ENCODE measurements around the gene TMEM163. TPM values are rescaled to one million over a fixed set of nuclear protein-coding genes. Genes with fewer than 3 reads are reported as not detected.

TMEM163 gene
- total RNA-seq, 1 experiment from 2014 or later, result 0.94 TPM

GRCh38 chr2:134491771-134492441 is 226.9 kb downstream of the TMEM163 start:
- ChIA-PET POLR2A (no interaction called here), CTCF (no interaction called here)
- no peak for DNase-seq (ENCODE audit: low spot score)
- Mint-ChIP-seq H3K27me3 (ENCODE audit: low read depth) (no peaks in the 10 kb centered on the region), H3K27ac (no peak overlapping the region), H3K36me3 (no peaks in the 10 kb centered on the region), H3K4me3 (no peak overlapping the region), H3K9me3 (no peaks in the 10 kb centered on the region), H3K4me1 (peaks cover 7% of the 10 kb centered on the region; the same call in 1 of the 2 replicates)
- TF ChIP-seq, protein P1, sequence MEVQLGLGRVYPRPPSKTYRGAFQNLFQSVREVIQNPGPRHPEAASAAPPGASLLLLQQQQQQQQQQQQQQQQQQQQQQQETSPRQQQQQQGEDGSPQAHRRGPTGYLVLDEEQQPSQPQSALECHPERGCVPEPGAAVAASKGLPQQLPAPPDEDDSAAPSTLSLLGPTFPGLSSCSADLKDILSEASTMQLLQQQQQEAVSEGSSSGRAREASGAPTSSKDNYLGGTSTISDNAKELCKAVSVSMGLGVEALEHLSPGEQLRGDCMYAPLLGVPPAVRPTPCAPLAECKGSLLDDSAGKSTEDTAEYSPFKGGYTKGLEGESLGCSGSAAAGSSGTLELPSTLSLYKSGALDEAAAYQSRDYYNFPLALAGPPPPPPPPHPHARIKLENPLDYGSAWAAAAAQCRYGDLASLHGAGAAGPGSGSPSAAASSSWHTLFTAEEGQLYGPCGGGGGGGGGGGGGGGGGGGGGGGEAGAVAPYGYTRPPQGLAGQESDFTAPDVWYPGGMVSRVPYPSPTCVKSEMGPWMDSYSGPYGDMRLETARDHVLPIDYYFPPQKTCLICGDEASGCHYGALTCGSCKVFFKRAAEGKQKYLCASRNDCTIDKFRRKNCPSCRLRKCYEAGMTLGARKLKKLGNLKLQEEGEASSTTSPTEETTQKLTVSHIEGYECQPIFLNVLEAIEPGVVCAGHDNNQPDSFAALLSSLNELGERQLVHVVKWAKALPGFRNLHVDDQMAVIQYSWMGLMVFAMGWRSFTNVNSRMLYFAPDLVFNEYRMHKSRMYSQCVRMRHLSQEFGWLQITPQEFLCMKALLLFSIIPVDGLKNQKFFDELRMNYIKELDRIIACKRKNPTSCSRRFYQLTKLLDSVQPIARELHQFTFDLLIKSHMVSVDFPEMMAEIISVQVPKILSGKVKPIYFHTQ (CRISPR knock-in tag; IDR thresholded peaks at IDR 0.05), result no peak
- TF ChIP-seq ZNF219 (CRISPR knock-in tag; IDR thresholded peaks at IDR 0.05; ENCODE audit: borderline replicate concordance) (no peak), RORB (CRISPR knock-in tag; IDR thresholded peaks at IDR 0.05) (no peak), ZNF396 (CRISPR knock-in tag; IDR thresholded peaks at IDR 0.05; ENCODE audit: borderline replicate concordance) (no peak), NFYB (CRISPR knock-in tag; conservative IDR thresholded peaks at IDR 0.05; ENCODE audit: low read depth) (no peak), ZNF281 (CRISPR knock-in tag; IDR thresholded peaks at IDR 0.05) (no peak), ZNF423 (CRISPR knock-in tag; IDR thresholded peaks at IDR 0.05) (no peak), GTF2I (CRISPR knock-in tag; conservative IDR thresholded peaks at IDR 0.05) (no peak), PRRX2 (CRISPR knock-in tag; IDR thresholded peaks at IDR 0.05) (no peak), GABPB1 (CRISPR knock-in tag; IDR thresholded peaks at IDR 0.05) (no peak), MYBL2 (CRISPR knock-in tag; IDR thresholded peaks at IDR 0.05) (no peak), JAZF1 (CRISPR knock-in tag; IDR thresholded peaks at IDR 0.05) (no peak), ESRRA (CRISPR knock-in tag; IDR thresholded peaks at IDR 0.05; ENCODE audit: borderline replicate concordance) (no peak), IRF2 (CRISPR knock-in tag; IDR thresholded peaks at IDR 0.05; ENCODE audit: borderline replicate concordance, low read depth) (no peak), ETV6 (CRISPR knock-in tag; IDR thresholded peaks at IDR 0.05) (no peak)
- TF ChIP-seq, protein P2, sequence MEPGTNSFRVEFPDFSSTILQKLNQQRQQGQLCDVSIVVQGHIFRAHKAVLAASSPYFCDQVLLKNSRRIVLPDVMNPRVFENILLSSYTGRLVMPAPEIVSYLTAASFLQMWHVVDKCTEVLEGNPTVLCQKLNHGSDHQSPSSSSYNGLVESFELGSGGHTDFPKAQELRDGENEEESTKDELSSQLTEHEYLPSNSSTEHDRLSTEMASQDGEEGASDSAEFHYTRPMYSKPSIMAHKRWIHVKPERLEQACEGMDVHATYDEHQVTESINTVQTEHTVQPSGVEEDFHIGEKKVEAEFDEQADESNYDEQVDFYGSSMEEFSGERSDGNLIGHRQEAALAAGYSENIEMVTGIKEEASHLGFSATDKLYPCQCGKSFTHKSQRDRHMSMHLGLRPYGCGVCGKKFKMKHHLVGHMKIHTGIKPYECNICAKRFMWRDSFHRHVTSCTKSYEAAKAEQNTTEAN (CRISPR knock-in tag; IDR thresholded peaks at IDR 0.05), result no peak
- ATAC-seq, result no peak

DNA sequence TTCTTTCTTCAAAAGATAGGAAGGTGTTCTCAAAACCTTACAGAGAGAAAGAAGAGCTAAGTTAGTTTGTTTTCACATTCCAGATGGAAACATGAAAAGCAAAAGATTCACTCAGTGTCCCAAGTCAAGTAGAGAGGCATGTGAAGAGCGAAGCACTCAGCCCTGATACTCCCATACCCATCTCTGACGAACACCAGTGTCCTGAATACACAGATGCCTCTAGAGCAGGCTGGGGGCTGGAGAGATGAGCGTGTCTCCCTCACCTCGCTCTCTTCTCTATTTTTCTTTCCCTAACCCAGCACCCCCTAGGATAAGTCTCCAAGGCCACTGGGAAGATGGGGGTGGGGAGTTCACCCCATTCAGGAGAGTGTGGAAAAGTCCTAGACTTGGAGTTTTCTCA is 227.8 kb downstream of the TMEM163 start:
- no peaks in the 10 kb centered on the region for H3K36me3 Mint-ChIP-seq
- no peak overlapping the region for H3K4me3 Mint-ChIP-seq
- no peaks in the 10 kb centered on the region for H3K27me3 Mint-ChIP-seq (ENCODE audit: low read depth)
- no peak overlapping the region for H3K27ac Mint-ChIP-seq
- H3K4me1 Mint-ChIP-seq, result peaks cover 7% of the 10 kb centered on the region; the same call in 1 of the 2 replicates
- DNase-seq (ENCODE audit: low spot score), result no peak
- POLR2A ChIA-PET, result no interaction called here
- CTCF ChIA-PET, result interaction anchor here (0.6 to 1.7 kb wide), 2 partner anchors 8 to 90 kb away, joined by 3 to 5 read pairs; no protein-coding TSS in a partner anchor
- H3K9me3 Mint-ChIP-seq, result no peaks in the 10 kb centered on the region
- no peak for ATAC-seq
- no peak for TF ChIP-seq MXD4 (CRISPR knock-in tag; IDR thresholded peaks at IDR 0.05; ENCODE audit: borderline replicate concordance)
- no peak for TF ChIP-seq ZNF232 (CRISPR knock-in tag; IDR thresholded peaks at IDR 0.05)
- TF ChIP-seq ATF2 (CRISPR knock-in tag; IDR thresholded peaks at IDR 0.05; ENCODE audit: borderline replicate concordance, low read depth), result no peak
- TF ChIP-seq OVOL2 (CRISPR knock-in tag; IDR thresholded peaks at IDR 0.05; ENCODE audit: borderline replicate concordance), result no peak
- TF ChIP-seq IRF2 (CRISPR knock-in tag; IDR thresholded peaks at IDR 0.05; ENCODE audit: borderline replicate concordance, low read depth), result no peak
- TF ChIP-seq, protein P3, sequence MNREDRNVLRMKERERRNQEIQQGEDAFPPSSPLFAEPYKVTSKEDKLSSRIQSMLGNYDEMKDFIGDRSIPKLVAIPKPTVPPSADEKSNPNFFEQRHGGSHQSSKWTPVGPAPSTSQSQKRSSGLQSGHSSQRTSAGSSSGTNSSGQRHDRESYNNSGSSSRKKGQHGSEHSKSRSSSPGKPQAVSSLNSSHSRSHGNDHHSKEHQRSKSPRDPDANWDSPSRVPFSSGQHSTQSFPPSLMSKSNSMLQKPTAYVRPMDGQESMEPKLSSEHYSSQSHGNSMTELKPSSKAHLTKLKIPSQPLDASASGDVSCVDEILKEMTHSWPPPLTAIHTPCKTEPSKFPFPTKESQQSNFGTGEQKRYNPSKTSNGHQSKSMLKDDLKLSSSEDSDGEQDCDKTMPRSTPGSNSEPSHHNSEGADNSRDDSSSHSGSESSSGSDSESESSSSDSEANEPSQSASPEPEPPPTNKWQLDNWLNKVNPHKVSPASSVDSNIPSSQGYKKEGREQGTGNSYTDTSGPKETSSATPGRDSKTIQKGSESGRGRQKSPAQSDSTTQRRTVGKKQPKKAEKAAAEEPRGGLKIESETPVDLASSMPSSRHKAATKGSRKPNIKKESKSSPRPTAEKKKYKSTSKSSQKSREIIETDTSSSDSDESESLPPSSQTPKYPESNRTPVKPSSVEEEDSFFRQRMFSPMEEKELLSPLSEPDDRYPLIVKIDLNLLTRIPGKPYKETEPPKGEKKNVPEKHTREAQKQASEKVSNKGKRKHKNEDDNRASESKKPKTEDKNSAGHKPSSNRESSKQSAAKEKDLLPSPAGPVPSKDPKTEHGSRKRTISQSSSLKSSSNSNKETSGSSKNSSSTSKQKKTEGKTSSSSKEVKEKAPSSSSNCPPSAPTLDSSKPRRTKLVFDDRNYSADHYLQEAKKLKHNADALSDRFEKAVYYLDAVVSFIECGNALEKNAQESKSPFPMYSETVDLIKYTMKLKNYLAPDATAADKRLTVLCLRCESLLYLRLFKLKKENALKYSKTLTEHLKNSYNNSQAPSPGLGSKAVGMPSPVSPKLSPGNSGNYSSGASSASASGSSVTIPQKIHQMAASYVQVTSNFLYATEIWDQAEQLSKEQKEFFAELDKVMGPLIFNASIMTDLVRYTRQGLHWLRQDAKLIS (CRISPR knock-in tag; IDR thresholded peaks at IDR 0.05; ENCODE audit: borderline replicate concordance), result no peak

Measured in WTC11 (cell line).